ENCODE results near the gene ADAMTSL5.
"Not testable (repeated sequence)": the region's sequence is repeated elsewhere in the genome, so short reads cannot be mapped to it uniquely, and the experiment has no call there.

ADAMTSL5 gene

GRCh38 chr19:1505991-1506881 lies 6.6 kb downstream of the ADAMTSL5 start:
- H3K27me3 ChIP-seq = peaks cover 27 to 48% (median 43%) of the 10 kb centered on the region in 11 experiments
- TF ChIP-seq Cebpa-rat (IDR thresholded peaks at IDR 0.05) = no peak
- peaks cover 24 to 55% (median 46%) of the 10 kb centered on the region in 10 experiments for H3K4me1 ChIP-seq
- peak overlapping the region in 3 of 11 experiments; percentile 74 to 80 (median 77); a peak in 1 of 22 replicates for H3K4me2 ChIP-seq
- H3K9ac ChIP-seq = no peak overlapping the region
- peaks cover 0 to 11% (median 0%) of the 10 kb centered on the region in 11 experiments; a peak in 5 of 22 replicates for H4K20me1 ChIP-seq
- H3K27ac ChIP-seq = no peak overlapping the region
- H3K36me3 ChIP-seq = no peaks in the 10 kb centered on the region
- no peak overlapping the region for H3K4me3 ChIP-seq
- H3K9me3 ChIP-seq (replicated peaks in 1 of 11) = peaks cover 0 to 13% (median 0%) of the 10 kb centered on the region in 11 experiments; a peak in 5 of 22 replicates

- Histone ChIP-seq H3K9me3 (replicated peaks in 1 of 11) (peaks cover 0 to 17% (median 5%) of the 10 kb centered on the region in 11 experiments; a peak in 15 of 22 replicates), H3K4me2 (no peak overlapping the region), H3K4me3 (no peak overlapping the region), H3K27me3 (peaks cover 15 to 36% (median 31%) of the 10 kb centered on the region in 11 experiments; a peak in 21 of 22 replicates), H3K36me3 (no peaks in the 10 kb centered on the region), H3K27ac (no peak overlapping the region), H3K4me1 (peaks cover 19 to 50% (median 38%) of the 10 kb centered on the region in 10 experiments), H4K20me1 (peaks cover 0 to 4% (median 0%) of the 10 kb centered on the region in 11 experiments; a peak in 2 of 22 replicates), H3K9ac (no peak overlapping the region)
- no peak for TF ChIP-seq Cebpa-rat (IDR thresholded peaks at IDR 0.05)
Observed at GRCh38 chr19:1505012-1505411, 7.8 kb downstream of the ADAMTSL5 start.

- peak overlapping the region; percentile 19 to 80 (median 53); a peak in 20 of 22 replicates for H3K4me2 ChIP-seq
Observed at GRCh38 chr19:1503925-1504773, 8.7 kb downstream of the ADAMTSL5 start.

GRCh38 chr19:1503089-1503924 lies 9.5 kb downstream of the ADAMTSL5 start:
- no peak overlapping the region; a peak in 1 of 20 replicates for H3K4me3 ChIP-seq

More at GRCh38 chr19:1503925-1504773, 8.7 kb downstream of the ADAMTSL5 start:
- Histone ChIP-seq H3K9me3 (replicated peaks in 1 of 11) (peaks cover 0 to 25% (median 9%) of the 10 kb centered on the region in 11 experiments; a peak in 15 of 22 replicates), H3K27me3 (peaks cover 11 to 32% (median 26%) of the 10 kb centered on the region in 11 experiments; a peak in 21 of 22 replicates), H4K20me1 (no peaks in the 10 kb centered on the region; a peak in 1 of 22 replicates), H3K4me1 (peaks cover 14 to 42% (median 30%) of the 10 kb centered on the region in 10 experiments), H3K4me3 (no peak overlapping the region; a peak in 1 of 20 replicates), H3K27ac (no peak overlapping the region), H3K9ac (no peak overlapping the region), H3K36me3 (no peaks in the 10 kb centered on the region)
- no peak for TF ChIP-seq Cebpa-rat (IDR thresholded peaks at IDR 0.05)

GRCh38 chr19:1502433-1503088 lies 10.3 kb downstream of the ADAMTSL5 start:
- Histone ChIP-seq H3K27ac (no peak overlapping the region), H4K20me1 (no peaks in the 10 kb centered on the region), H3K36me3 (no peaks in the 10 kb centered on the region), H3K9ac (no peak overlapping the region), H3K27me3 (peaks cover 11 to 32% (median 26%) of the 10 kb centered on the region in 11 experiments; a peak in 21 of 22 replicates), H3K4me3 (no peak overlapping the region), H3K4me1 (peaks cover 24 to 46% (median 30%) of the 10 kb centered on the region in 10 experiments), H3K9me3 (replicated peaks in 1 of 11) (peaks cover 0 to 25% (median 9%) of the 10 kb centered on the region in 11 experiments; a peak in 15 of 22 replicates), H3K4me2 (peak overlapping the region in 2 of 11 experiments; percentile 51 to 54; a peak in 4 of 22 replicates)
- no peak for TF ChIP-seq Cebpa-rat (IDR thresholded peaks at IDR 0.05)

More at GRCh38 chr19:1503089-1503924, 9.5 kb downstream of the ADAMTSL5 start:
- H4K20me1 ChIP-seq = no peaks in the 10 kb centered on the region; a peak in 1 of 22 replicates
- peaks cover 0 to 25% (median 9%) of the 10 kb centered on the region in 11 experiments; a peak in 15 of 22 replicates for H3K9me3 ChIP-seq (replicated peaks in 1 of 11)
- peaks cover 16 to 40% (median 23%) of the 10 kb centered on the region in 10 experiments for H3K4me1 ChIP-seq
- 0 out of 22 replicates have a peak overlapping the region, but pooled peaks of 1 of the 11 experiments have one; percentile 31 for H3K9ac ChIP-seq
- H3K27ac ChIP-seq = 0 out of 22 replicates have a peak overlapping the region, but pooled peaks of 1 of the 11 experiments have one; percentile 20
- peak overlapping the region; percentile 19 to 80 (median 53); a peak in 21 of 22 replicates for H3K4me2 ChIP-seq
- no peaks in the 10 kb centered on the region for H3K36me3 ChIP-seq
- H3K27me3 ChIP-seq = peaks cover 11 to 32% (median 26%) of the 10 kb centered on the region in 11 experiments; a peak in 21 of 22 replicates
- TF ChIP-seq Cebpa-rat (IDR thresholded peaks at IDR 0.05) = no peak

GRCh38 chr19:1501200-1501595 lies 11.6 kb downstream of the ADAMTSL5 start:
- H3K4me1 ChIP-seq = peaks cover 25 to 50% (median 36%) of the 10 kb centered on the region in 10 experiments
- no peak for TF ChIP-seq Cebpa-rat (IDR thresholded peaks at IDR 0.05)
- H3K27me3 ChIP-seq = peaks cover 11 to 32% (median 26%) of the 10 kb centered on the region in 11 experiments; a peak in 21 of 22 replicates
- no peak overlapping the region for H3K4me3 ChIP-seq
- no peak overlapping the region; a peak in 1 of 22 replicates for H3K9ac ChIP-seq
- H3K36me3 ChIP-seq = no peaks in the 10 kb centered on the region
- H4K20me1 ChIP-seq = peaks cover 0 to 9% (median 0%) of the 10 kb centered on the region in 11 experiments; a peak in 2 of 22 replicates
- H3K27ac ChIP-seq = no peak overlapping the region
- H3K4me2 ChIP-seq = peak overlapping the region in 7 of 11 experiments; percentile 17 to 59 (median 43); a peak in 11 of 22 replicates
- H3K9me3 ChIP-seq (replicated peaks in 1 of 11) = peaks cover 0 to 24% (median 9%) of the 10 kb centered on the region in 11 experiments; a peak in 15 of 22 replicates

- H3K9me3 ChIP-seq (replicated peaks in 1 of 11) = peaks cover 0 to 15% (median 9%) of the 10 kb centered on the region in 11 experiments; a peak in 15 of 22 replicates
- peak overlapping the region in 2 of 11 experiments; percentile 26 to 41; a peak in 2 of 22 replicates for H3K4me2 ChIP-seq
- not testable (repeated sequence) for H3K36me3 ChIP-seq, H3K27ac ChIP-seq, H3K9ac ChIP-seq, H3K4me3 ChIP-seq
- H3K27me3 ChIP-seq = peaks cover 11 to 24% (median 18%) of the 10 kb centered on the region in 11 experiments; a peak in 21 of 22 replicates
- H3K4me1 ChIP-seq = peaks cover 25 to 51% (median 37%) of the 10 kb centered on the region in 10 experiments
- H4K20me1 ChIP-seq = peaks cover 0 to 15% (median 0%) of the 10 kb centered on the region in 11 experiments; a peak in 2 of 22 replicates
Observed at GRCh38 chr19:1499231-1499630, 13.6 kb downstream of the ADAMTSL5 start.

All from BLaER1 treated with 17β-estradiol and CSF1 and Interleukin-3, amounts not matched to agents 10 nM and 100 nM (cell line).